ENCODE data around the gene OCA2.

The OCA2 gene

DNA sequence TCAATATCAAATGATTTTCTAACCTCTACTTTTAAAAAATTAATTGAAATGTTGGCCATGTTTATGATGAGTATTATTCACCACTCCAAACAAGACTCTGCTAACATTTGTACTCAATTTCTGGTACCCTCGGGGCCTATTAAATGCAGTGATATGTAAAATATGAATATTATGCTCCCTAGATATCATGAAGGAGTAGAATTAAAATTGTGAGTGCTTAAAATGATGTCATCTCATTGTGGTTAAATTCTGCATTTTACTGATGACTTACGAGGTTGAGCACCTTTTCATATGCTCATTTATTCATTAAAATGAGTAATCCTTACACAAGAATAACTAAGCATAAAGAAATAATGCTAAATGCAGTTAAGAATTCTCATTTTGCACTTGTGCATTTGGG lies 159.9 kb downstream of the OCA2 start:
- DNase-seq (ENCODE audit: low spot score): no peak

DNA sequence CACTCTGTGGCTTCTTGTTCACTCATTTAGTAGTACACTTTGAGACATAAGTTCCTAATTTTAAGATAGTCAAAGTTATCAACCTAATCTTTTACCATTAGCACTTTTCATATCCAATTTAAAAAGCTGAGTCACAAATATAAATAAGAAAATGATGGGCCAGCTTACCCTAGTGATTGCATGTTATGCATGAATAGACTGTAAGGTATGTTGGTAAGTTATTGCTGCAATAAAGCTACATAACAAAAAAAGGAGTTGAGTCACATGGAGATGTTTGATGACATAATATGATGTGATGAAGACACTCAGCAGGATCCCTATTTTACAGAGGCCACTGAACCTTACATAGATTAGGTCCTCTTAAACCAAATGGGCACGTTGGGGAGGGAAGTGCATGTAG lies 161.3 kb downstream of the OCA2 start:
- DNase-seq (ENCODE audit: low spot score): no peak

DNA sequence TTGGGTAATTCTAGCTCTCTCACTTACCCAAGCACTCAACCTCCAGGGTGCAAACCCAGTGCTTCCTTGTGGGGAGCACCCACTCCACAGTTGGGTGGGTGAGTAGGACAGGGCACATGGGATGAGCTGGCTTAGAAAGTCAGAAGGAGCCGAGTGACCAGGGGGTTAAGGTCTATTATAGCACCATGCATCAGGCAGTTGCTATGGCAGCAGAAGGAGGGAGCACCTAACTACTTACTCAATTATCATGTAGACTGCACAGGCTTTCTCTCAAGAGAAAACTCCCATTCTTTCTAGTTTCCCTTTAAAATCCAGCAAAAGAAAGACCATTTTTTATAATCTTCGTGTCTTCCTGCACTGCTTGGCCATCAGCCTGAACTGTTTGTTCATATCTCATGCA lies 163.0 kb downstream of the OCA2 start:
- no peak for DNase-seq (ENCODE audit: low spot score)

DNA sequence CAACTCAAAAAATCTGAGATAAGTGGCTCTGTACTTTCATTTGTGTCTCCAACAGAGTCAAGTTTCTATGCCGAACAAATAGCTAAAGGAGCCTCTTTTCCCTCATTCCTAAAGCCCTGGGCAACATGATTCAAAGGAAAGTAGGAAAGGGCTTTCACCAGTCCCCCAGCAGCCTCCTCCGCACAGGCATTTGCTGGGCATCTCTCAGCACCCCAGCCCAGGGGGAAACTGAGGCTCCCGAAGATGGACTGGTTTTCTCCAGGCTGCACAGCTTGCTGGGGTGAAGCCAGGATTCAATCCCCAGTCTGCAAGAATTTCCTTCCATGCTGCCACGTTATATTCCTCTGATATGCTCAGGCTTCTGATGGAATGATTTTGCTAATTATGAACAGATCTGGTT lies 163.8 kb downstream of the OCA2 start:
- DNase-seq (ENCODE audit: low spot score): no peak

DNA sequence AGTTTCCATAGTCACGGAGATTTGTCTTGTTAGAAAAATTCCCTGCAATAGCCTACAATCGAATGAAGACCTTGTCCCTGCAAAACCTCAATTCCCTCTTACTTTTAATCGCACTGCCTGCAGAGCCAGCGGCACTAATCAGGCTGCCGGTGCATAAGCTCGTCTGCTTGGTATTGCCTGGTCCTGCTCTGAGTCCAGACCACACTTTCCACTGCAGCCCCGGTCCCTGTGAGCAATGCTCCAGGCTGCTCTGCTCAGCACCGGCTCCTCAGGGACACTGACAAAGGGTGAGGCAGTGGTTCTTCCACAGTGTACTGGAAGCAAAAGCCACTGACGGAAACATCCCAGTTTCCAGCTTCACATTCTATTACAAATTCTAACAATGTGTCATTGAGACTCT lies 164.3 kb downstream of the OCA2 start:
- no peak for DNase-seq (ENCODE audit: low spot score)

DNA sequence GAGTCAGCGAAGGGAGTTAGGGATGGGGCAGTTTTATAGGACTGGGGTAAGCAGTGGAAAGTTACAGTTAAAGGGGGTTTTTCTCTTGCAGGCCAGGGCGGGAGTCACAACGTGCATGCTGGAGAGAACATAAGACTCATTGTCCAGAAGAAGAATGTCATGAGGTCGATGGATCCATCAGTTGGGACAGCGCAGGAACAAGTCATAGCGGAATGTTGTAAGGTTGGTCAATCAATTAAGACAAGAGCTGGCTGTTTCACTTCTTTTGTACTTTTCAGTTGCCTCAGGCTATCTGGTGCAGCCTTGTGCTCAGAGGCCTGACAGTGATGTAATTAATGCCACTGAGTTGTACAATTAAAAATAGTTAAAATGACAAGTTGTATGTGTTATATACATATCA lies 165.6 kb downstream of the OCA2 start:
- DNase-seq (ENCODE audit: low spot score): no peak

DNA sequence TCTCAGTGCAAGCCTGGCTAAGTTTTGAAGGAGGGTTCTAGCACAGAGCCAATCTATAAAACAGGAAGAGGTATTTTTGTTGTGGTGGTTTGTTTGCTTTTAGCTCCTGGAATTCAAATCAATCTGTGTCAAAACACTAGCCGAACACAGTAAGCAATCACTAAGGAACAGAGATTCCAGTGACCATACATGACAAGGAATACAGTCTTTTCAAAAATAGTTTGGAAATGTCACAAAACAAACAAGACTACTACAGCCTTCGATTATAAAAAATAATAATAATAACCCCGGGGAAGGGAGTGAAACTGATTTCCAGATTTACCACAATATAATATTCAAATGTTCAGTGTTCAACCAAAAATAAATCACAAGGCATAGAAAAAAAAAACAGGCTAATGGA lies 166.5 kb downstream of the OCA2 start:
- no peak for DNase-seq (ENCODE audit: low spot score)

DNA sequence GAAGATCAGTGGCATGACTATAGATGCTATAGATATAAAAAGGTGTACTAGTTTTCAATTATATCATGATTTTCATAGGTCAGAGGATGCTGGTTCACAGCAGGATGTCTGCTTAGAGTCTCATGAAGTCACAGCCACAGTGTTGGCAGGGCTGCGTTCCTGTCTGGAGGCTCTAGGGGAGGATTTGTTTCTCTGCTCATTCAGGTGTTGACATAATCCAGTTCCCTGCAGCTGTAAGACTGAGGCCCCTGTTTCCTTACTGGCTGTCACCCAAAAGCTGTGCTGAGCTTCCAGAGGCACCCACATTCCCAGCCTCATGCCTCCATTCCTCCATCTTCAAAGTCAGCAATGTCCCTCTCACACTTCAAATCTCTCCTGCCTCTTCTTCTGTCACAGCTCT lies 170.7 kb downstream of the OCA2 start:
- no peak for DNase-seq (ENCODE audit: low spot score)

DNA sequence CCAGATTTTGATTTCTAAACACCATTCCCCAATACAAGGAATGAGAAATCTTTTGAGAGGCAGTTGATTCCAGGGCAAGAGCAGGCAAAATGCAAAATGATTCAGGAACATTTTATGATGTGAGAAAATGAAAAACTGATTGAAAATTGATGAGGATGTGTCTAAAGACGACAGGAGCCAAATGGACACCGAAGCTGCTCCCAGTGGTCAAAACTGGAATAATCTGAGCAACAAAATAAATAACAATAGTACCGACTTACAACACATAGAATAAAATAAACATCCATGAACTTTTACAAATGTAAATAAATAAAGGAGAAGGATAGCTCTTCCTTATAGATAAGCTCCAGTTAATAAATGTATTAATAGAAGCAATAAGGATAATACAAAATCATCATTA lies 186.8 kb downstream of the OCA2 start:
- no peak for DNase-seq (ENCODE audit: low spot score)

DNA sequence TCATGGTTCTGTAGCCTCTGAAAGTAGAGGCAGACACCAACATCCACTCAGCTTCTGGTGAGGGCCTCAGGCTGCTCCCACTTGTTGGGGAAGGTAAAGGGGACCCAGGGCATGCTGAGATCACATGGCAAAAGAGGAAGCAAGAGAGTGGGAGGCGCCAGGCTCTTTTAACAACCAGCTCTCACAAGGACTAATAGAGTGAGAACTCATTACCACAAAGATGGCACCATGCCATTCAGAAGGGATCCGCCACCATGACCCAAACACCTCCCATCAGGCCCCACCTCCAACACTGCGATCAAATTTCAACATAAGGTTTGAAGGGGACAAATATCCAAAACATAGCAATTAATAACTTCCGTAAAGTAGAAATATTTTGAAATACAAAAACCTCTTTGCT lies 192.3 kb downstream of the OCA2 start:
- no peak for DNase-seq (ENCODE audit: low spot score)

DNA sequence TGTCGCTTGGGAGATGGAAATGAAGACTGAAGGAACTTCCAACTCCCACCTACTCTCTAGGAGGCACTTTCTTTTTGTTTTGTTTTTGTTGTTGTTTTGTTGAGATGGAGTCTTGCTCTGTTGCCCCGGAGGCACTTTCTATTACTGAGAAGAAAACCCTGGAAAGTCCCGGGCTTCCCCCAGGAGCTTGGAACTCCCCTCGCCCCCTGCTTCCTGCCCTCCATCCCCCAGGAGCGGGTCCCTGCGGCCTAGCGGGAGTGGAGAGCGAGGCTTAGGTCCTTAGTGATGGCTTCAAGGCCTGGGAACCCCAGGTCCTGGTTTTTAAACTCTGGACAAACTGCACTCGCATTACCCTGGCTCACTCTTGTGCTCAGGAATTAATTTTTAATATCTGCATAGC lies 195.7 kb downstream of the OCA2 start:
- no peak for DNase-seq (ENCODE audit: low spot score)

DNA sequence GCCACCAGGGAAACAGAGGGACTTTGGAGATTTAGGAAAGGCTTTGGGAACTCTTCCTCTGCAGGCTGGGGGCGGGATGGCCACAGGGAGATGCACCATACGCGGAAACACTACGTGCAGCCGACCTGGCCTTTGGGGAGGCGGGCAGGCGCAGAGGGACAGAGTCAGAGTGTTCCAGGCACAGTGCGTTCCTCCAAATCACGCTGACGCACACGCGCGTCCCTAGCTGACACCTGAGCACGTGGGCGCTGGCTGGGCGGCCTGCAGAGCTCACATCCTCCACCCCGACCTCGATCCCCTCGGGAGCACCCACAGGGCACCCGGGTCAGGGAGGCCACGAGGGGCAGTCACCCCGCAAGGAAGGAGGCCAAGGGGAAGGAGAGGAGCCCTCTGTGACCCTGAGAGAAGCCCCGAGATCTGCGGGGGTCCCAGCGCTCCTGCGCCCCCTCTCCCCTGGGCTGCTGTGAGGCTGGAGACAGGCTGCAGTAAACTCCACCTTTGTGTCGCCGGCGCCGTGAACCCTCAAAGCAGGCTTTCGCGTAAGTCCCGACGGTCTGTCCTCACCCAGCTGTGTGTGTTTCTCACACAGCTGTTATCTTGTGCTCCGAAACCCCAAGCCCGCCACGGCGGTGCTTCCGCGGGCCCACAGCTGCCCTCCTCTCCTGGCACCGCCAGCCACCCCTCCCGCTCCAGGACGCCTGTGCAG lies 196.3 kb downstream of the OCA2 start:
- no peak for DNase-seq (ENCODE audit: low spot score)

DNA sequence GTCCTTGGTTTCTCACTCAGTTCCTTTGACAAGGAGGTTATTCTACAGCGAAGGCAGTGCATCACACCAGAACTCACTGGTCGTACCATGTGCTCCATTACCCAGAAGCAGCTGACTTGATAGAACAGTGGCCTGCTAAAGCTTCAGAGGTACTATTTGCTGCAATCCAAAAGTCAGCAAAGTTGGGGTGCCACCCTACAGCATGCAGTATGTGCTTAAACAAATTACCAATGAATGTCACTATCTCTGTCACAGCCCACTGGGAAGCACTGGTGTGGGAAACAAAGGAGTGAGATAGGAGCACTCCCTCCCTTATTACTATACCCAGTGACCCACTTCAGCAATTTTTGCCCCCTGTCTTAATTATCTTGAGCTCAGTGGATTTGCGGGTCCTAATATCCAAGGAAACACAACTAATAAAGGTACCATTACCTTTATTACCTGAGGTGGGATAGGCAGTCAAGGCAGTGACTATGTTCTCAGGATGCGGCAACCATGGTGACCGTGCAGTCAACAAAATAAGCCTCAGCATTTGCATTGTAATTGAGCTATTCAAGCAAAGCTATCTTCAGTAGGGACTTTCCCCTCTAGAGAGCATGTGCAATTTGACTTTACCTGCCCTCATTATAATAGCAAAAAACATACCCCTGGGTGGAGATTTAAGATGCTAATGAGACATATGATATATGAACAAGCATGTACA lies 199.4 kb downstream of the OCA2 start:
- DNase-seq (ENCODE audit: low spot score): no peak

DNA sequence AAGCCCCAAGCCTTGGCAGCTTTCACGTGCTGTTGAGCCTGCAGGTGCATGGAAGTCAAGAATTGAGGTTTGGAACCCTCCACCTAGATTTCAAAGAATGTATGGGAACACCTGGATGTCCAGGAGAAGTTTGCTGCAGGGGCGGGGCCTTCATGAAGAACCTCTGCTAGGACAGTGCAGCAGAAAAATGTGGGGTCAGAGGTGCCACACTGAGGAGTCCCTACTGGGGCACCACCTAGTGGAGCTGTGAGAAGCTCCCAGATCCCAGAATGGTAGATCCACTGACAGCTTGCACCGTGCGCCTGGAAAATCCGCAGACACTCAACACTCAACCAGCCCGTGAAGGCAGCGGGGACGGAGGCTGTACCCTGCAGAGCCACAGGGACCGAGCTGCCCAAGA lies 201.6 kb downstream of the OCA2 start:
- no peak for DNase-seq (ENCODE audit: low spot score)

DNA sequence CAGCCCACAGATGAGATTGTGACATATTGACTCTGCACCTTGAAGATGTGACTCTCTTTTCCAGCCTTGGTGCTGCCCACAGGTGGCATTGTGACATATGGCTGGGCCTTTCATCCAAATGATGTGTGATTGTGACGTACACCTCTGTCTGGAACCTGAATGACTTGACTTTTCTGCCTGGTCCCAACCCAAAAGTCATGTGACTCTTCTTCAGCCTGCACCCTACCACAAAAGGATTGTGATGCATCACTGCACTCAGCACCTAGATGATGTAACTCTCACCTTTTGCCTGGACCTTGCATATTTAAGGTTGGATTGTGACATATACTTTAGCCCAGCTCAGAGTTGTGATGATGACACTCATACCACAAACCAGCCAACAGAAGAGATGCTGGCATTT lies 204.5 kb downstream of the OCA2 start:
- no peak for DNase-seq (ENCODE audit: low spot score)

DNA sequence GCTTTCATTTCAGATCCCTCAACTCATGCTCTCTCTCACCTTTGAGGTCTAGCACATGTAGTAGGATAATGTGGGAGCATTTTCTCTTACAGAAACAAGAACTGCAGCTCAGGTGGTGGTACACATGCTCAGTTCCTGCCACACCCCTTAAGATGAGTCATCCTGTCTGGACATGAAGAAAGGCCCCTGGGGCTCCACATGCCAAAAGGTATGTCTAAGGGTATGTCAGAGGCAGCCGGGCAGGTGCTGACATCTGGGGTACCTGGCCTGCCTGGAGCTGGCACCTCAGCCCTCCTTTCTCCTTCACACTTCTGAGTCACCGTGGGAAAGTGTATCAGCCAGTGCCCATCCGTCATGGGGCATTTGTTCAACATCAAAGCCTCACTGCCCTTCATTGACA lies 209.9 kb downstream of the OCA2 start:
- DNase-seq (ENCODE audit: low spot score): no peak

DNA sequence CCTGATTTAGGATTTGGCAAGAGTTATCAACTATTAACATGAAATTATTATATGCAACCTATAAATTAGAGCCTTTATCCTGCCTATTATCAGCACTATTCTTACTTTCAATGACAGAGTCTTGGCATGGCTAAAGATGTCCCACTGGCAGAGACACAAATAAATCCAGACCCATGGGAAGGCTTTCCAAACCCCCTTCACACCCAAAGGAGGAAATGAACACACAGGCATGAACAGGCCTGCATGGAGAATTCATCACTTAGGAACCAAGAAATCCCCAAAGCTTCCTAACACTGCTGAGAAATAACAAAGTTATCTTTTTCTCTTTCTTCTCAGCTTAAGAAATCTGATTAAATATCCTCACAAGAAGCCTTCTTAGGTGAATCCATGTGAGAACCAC lies 213.9 kb downstream of the OCA2 start:
- DNase-seq (ENCODE audit: low spot score): no peak

DNA sequence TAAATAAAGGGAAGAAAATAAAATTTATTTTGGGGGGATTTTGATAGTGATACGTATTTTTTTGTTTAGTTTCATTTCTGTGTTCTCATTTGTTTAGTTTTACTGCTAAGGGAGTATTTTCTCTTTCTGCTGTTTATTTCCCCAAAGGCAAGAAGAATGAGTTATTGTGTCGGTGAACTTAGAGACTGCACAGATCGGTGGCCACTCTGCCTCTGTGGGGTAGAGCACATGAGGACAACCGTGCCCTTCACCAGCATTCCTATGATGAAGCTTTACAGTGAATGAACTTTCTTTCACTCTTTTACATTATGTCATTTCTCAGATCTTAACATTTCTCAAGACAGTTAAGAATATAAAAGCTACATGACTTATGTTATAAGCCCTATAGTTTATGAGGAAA lies 214.4 kb downstream of the OCA2 start:
- DNase-seq (ENCODE audit: low spot score): no peak

DNA sequence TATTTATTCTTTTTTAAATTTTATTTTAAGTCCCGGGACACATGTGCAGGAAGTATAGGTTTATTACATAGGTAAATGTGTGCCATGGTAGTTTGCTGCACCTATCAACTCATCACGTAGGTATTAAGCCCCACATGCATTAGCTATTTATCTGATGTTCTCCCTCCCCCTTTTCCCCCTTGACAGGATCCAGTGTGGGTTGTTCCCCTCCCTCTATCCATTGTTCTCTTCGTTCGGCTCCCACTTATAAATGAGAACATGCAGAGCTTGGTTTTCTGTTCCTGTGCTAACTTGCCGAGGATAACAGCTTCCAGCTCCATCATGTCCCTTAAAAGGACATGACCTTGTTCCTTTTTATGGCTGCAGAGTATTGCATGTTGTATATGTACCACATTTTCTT lies 220.3 kb downstream of the OCA2 start:
- DNase-seq (ENCODE audit: low spot score): no peak

DNA sequence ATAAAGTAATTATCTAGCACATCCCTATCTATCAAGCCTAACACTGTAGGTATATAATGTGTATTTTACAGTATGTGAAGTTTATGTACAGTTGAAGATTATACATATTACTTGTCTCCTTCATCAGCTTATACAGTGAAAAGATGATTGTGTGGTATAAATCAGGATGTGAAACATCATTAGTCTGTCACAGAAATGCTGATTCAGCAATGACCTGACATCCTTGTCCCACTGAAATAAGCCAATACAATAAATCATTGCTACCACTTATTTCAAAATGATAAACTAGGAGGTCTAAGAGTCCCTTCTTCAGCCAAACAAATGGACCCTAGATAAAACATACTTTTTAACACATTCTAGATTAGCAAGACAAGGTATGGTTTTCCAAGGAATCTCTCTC lies 225.3 kb downstream of the OCA2 start:
- no peak for DNase-seq (ENCODE audit: low spot score)

DNA sequence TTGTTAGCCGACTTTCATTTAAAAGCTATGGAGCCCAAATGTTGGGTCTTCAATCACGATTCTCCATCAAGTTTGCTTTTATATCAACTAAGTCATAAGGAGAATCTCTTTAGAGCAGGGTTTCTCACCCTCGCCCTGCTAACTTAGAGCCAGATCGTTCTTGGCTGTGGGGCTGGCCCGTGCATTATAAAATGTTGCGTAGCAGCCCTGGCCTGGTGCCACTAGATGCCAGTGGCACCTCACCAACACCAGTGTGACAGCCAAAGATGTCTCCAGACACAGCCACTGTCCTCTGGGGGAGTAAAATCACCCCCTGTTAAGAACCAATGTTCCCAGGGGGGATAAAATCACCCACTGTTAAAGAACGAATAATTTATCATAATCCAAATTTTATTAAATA lies 226.1 kb downstream of the OCA2 start:
- no peak for DNase-seq (ENCODE audit: low spot score)

DNA sequence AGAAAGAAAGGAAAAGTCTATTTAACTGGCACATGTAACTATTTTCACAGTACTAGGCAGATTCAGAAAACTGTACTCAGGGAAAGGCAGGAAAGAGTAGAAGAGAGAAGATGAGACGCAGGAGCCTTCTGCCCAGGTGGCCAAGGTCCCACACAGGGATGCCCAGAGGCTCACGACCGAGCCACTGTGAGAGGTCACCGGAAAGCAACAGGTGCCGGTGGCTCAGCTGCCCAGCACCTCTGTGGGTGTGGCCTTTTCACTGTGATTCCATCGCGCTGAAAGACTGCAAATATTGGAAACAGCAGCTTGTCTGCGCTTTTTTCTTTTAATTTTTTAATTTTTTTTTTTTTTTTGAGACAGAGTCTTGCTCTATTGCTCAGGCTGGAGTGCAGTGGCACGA lies 226.8 kb downstream of the OCA2 start:
- DNase-seq (ENCODE audit: low spot score): no peak

DNA sequence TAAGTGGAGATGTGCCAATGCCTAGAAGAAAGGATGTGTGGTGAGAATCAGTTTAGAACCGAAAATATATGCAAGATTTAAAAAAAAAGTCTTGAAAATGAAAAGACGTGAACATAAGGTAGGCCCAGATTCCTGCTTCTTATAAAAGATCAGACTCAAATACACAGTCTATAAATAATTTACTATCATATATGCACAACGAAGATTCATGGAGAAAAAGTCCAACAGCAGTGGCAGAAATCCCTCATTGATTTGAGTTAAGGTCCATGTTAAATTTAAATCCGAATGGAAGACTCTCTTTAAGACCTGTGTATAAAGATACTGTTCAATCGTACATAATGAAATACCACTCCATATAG lies 227.2 kb downstream of the OCA2 start:
- no peak for DNase-seq (ENCODE audit: low spot score)

All from CD4-positive, alpha-beta T cell treated with Interleukin-15 for 4 hours (primary cell).